Neural crest cell (in vitro differentiated cells): ENCODE measurements around the gene WDR76. TPM values are rescaled to one million over a fixed set of nuclear protein-coding genes. Genes with fewer than 3 reads are reported as not detected.

Source experiments
- DNase-seq: peaks from one replicate; pipeline ENCODE4 v3.0.0; 2021; ENCODE audit warnings: low read depth, mixed read lengths, low spot score
- H3K27ac Mint-ChIP-seq: one replicate; pipeline ENCODE4 v1.8.0; 2021; ENCODE audit warnings: mild to moderate bottlenecking, mixed read lengths; ENCODE audit not compliant: unreplicated experiment
- H3K27me3 Mint-ChIP-seq: 2 replicates; pipeline ENCODE4 v1.8.0; 2021; ENCODE audit warnings: low read depth, mild to moderate bottlenecking, mixed read lengths
- H3K36me3 Mint-ChIP-seq: 2 replicates; pipeline ENCODE4 v1.8.0; 2021; ENCODE audit warnings: low read depth, mild to moderate bottlenecking, mixed read lengths
- H3K4me1 Mint-ChIP-seq: 2 replicates; pipeline ENCODE4 v1.8.0; 2021; ENCODE audit warnings: mixed read lengths
- H3K4me3 Mint-ChIP-seq: one replicate; pipeline ENCODE4 v1.8.0; 2021; ENCODE audit warnings: mild to moderate bottlenecking, mixed read lengths
- H3K9me3 Mint-ChIP-seq: 2 replicates; pipeline ENCODE4 v1.8.0; 2021; ENCODE audit warnings: mixed read lengths
- total RNA-seq: library from RNA; stranded (reverse); gene quantifications from 2 replicates; pipeline ENCODE4 v1.2.1, GENCODE V29; 2021
- TF ChIP-seq, protein P1 (sequence below): fragments of 200-600 bp; sonication (generic); conservative IDR thresholded peaks from 2 replicates; pipeline ENCODE4 v1.5.0; 2021; ENCODE audit warnings: antibody characterized with exemption, mild to moderate bottlenecking

The WDR76 gene
- total RNA-seq, 1 donor from 2014 or later, result 41.3 TPM

DNA sequence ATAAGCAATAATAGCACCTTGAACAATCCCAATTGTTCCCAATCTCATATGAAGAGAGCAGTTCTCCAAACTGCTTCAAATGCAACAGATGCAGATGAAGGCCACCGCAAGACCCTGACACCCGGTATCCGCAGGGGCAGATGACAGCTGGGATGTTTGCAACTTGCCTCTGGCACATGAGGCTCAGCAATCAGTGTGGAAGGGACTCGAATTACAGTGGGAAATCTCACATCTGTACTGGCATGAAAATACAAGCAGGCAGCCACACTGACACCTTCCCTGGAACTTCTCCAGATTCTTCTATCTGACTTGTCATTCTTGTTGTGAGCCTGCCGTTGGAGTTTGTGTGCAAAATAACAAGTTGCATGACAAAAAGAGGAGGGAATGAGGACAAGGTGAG, 68.8 kb downstream of the WDR76 start:
- no peaks in the 10 kb centered on the region for H3K27me3 Mint-ChIP-seq
- no peaks in the 10 kb centered on the region for H3K36me3 Mint-ChIP-seq
- no peak for DNase-seq
- H3K4me1 Mint-ChIP-seq, result peaks cover 13% of the 10 kb centered on the region
- TF ChIP-seq, protein P1, sequence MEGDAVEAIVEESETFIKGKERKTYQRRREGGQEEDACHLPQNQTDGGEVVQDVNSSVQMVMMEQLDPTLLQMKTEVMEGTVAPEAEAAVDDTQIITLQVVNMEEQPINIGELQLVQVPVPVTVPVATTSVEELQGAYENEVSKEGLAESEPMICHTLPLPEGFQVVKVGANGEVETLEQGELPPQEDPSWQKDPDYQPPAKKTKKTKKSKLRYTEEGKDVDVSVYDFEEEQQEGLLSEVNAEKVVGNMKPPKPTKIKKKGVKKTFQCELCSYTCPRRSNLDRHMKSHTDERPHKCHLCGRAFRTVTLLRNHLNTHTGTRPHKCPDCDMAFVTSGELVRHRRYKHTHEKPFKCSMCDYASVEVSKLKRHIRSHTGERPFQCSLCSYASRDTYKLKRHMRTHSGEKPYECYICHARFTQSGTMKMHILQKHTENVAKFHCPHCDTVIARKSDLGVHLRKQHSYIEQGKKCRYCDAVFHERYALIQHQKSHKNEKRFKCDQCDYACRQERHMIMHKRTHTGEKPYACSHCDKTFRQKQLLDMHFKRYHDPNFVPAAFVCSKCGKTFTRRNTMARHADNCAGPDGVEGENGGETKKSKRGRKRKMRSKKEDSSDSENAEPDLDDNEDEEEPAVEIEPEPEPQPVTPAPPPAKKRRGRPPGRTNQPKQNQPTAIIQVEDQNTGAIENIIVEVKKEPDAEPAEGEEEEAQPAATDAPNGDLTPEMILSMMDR, result no peak
- H3K27ac Mint-ChIP-seq, result no peak overlapping the region
- no peaks in the 10 kb centered on the region for H3K9me3 Mint-ChIP-seq
- H3K4me3 Mint-ChIP-seq, result no peak overlapping the region

DNA sequence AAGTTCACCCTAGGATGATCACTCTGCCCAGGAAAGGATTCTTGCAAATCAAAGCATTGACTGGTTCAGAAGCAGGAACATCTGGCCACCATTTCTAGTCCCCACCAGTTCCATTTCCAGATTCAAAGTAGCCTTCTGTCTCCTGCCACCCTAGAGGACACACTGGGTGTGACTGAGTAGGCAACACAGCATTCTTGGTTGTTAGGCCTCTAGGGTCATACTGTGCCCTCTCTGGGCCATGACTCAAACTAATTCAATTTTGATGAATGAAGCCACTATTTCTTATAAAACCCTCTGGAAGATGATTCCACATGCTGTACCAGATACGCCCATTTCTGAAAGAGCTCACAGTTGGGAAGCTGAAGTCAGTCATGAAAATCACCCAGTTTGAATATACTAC, 69.7 kb downstream of the WDR76 start:
- Mint-ChIP-seq H3K9me3 (no peaks in the 10 kb centered on the region), H3K36me3 (no peaks in the 10 kb centered on the region), H3K27me3 (no peaks in the 10 kb centered on the region), H3K4me1 (peaks cover 19% of the 10 kb centered on the region), H3K27ac (no peak overlapping the region), H3K4me3 (no peak overlapping the region)
- TF ChIP-seq, protein P1, result no peak
- DNase-seq, result no peak

DNA sequence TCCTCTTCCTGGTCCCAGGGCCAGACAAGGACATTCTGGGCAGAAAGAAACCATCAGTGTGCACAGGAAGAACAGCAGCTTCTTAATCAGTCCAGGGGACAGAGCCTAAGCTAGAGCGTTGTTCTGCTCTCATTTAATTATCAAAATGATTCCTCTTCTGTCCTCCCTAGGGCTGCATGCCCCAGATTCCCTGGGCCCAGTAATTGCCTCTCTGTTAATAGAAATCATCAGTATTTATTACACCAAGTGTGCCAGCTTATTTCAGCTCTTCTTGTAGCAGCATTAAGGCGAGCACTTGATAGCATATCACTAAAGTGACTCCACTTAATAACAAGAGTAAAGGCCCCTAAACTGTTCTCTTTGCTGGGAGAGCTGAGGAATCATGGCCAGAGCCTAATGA, 72.1 kb downstream of the WDR76 start:
- peaks cover 19% of the 10 kb centered on the region for H3K4me1 Mint-ChIP-seq
- H3K27me3 Mint-ChIP-seq, result no peaks in the 10 kb centered on the region
- no peak overlapping the region for H3K4me3 Mint-ChIP-seq
- H3K9me3 Mint-ChIP-seq, result no peaks in the 10 kb centered on the region
- H3K36me3 Mint-ChIP-seq, result no peaks in the 10 kb centered on the region
- H3K27ac Mint-ChIP-seq, result no peak overlapping the region
- TF ChIP-seq, protein P1, result no peak
- no peak for DNase-seq

DNA sequence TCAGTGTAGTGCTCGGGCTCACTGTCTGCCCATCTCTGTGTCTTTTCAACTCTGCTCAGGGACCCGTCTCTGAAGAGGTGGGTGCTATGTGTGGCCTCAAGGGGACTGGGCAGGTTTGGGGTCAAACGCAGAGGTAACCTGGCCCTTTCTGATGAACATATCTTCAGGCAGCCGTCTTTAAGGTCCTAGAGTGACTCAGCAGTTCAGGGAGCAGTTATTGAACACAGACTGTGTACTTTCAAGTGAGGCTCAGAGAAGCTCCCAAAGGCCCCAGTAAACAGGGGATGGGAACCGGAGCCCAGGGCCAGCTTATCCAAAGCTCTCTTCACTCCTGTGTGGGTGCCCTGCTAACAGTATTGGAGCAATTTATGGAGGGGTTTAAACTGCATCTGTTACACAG, 73.1 kb downstream of the WDR76 start:
- Mint-ChIP-seq H3K27me3 (no peaks in the 10 kb centered on the region), H3K4me3 (no peak overlapping the region), H3K4me1 (peaks cover 17% of the 10 kb centered on the region), H3K9me3 (no peaks in the 10 kb centered on the region), H3K36me3 (no peaks in the 10 kb centered on the region), H3K27ac (peak overlapping the region; percentile 81)
- DNase-seq, result no peak
- TF ChIP-seq, protein P1, result no peak

DNA sequence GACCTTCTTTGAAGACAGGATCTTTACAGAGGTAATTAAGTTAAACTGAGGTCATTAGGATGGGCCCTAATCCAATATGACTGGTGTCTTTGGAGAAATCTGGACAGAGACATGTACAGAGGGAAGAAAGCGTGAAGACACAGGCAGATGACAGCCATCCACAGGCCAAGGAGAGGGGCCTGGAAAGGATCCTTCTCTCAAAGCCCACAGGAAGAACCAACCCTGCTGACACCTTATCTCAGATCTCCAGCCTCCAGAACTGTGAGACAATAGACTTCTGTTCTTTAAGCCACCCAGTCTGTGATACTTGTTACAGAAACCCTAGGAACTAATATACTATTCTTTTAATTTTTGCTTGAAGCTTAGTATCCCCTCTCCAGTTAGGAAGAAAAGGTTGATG, 74.2 kb downstream of the WDR76 start:
- Mint-ChIP-seq H3K4me3 (no peak overlapping the region), H3K4me1 (peaks cover 17% of the 10 kb centered on the region), H3K9me3 (no peaks in the 10 kb centered on the region), H3K36me3 (no peaks in the 10 kb centered on the region), H3K27me3 (no peaks in the 10 kb centered on the region), H3K27ac (no peak overlapping the region)
- TF ChIP-seq, protein P1, result no peak
- DNase-seq, result no peak

DNA sequence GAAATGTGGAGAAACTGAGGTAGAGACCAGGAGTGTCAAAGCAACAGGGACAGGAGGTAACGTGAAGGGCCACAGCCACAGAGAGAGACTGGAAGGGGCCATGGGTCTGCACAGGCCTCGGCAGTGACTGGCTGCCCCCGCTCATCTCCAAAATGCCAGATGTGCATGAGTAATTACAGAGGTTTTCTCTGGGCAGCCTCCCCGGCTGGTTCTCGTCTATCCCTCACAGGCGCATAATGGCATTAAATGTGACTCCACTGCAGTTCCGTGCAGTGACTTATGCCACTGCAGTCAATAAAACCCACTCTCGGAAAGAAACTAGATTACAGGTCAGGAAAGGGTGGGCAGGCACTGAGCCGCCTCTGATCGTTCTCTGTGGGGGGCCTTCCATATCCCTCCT, 74.7 kb downstream of the WDR76 start:
- Mint-ChIP-seq H3K36me3 (no peaks in the 10 kb centered on the region), H3K27ac (no peak overlapping the region), H3K9me3 (no peaks in the 10 kb centered on the region), H3K27me3 (no peaks in the 10 kb centered on the region), H3K4me1 (peaks cover 17% of the 10 kb centered on the region), H3K4me3 (no peak overlapping the region)
- TF ChIP-seq, protein P1, result no peak
- DNase-seq, result no peak
